ENCODE measurements around the gene GNPTAB.

GNPTAB gene

DNA sequence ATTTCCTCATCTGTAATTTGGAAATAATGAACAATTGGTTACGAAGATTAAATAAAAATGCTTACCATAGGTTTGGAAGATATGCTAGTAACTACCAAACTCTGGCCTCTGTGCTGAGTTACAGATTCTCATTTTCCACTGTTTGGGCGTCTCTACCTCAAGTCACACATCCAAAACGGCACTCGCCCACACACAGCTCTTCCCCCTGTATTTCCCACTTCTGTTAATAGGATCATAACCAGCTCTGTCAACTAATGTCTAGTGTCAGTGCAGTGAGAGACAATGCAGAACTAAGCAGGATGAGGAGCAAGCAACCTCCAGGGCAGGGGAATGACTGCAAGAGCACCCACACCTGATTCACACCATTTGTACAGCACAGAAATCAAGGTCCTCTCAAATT is 80.6 kb downstream of the GNPTAB start:
- Histone ChIP-seq H4K5ac (ENCODE audit: low read length) (no peak overlapping the region), H2BK15ac (replicated peaks; ENCODE audit: low read depth) (no peak overlapping the region), H3K56ac (ENCODE audit: low read length) (no peak overlapping the region), H3K79me1 (ENCODE audit: low read length) (no peaks in the 10 kb centered on the region), H3K79me2 (ENCODE audit: control insufficient read depth, insufficient read depth, low read length) (no peaks in the 10 kb centered on the region), H3K9ac (ENCODE audit: low read length) (no peak overlapping the region), H2BK5ac (ENCODE audit: low read length) (no peak overlapping the region), H3K36me3 (ENCODE audit: control insufficient read depth, insufficient read depth, low read length) (no peaks in the 10 kb centered on the region), H3K27ac (ENCODE audit: low read depth, low read length) (no peak overlapping the region), H4K8ac (ENCODE audit: low read depth, low read length) (no peak overlapping the region), H3K4me3 (ENCODE audit: low read length) (no peak overlapping the region), H3K18ac (ENCODE audit: low read length) (no peak overlapping the region), H2BK120ac (ENCODE audit: low read depth, low read length) (no peak overlapping the region), H3K4me1 (ENCODE audit: control insufficient read depth, low read depth, low read length) (no peaks in the 10 kb centered on the region), H2AK5ac (ENCODE audit: low read length) (no peak overlapping the region), H3K4me2 (ENCODE audit: low read length) (no peak overlapping the region), H3K23ac (ENCODE audit: low read length) (no peak overlapping the region), H3K27me3 (ENCODE audit: insufficient read depth, low read length, poor library complexity) (no peaks in the 10 kb centered on the region), H3K4ac (ENCODE audit: low read depth, low read length) (no peak overlapping the region)
- no peak for DNase-seq
- no CpG with 5 or more reads among the region's 4 CpGs for WGBS (ENCODE audit: extremely low coverage, insufficient coverage, low lambda C conversion rate)

DNA sequence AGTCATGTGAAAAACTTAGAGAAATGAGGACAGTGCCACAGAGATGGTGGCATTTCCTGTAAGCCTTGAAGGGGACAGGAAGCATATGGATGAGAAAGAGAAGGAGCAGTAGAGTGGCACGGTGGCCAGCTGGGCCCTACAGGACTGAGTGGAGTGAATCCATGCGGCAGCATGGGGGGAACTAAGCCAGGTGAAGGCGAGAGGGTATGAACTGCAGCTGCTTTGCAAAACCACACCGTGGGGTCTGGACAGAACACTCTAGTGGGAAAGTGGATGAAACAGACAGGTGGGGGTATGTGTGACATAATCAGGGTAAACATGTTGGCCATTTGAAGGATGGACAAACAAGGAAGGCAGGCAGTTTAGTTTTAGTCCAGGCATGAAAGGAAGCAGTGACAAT is 81.1 kb downstream of the GNPTAB start:
- H3K23ac ChIP-seq (ENCODE audit: low read length), result no peak overlapping the region
- H3K4me1 ChIP-seq (ENCODE audit: control insufficient read depth, low read depth, low read length), result no peaks in the 10 kb centered on the region
- H4K8ac ChIP-seq (ENCODE audit: low read depth, low read length), result no peak overlapping the region
- no peak overlapping the region for H2BK15ac ChIP-seq (replicated peaks; ENCODE audit: low read depth)
- no peak for DNase-seq
- H3K18ac ChIP-seq (ENCODE audit: low read length), result no peak overlapping the region
- H2BK5ac ChIP-seq (ENCODE audit: low read length), result no peak overlapping the region
- H3K36me3 ChIP-seq (ENCODE audit: control insufficient read depth, insufficient read depth, low read length), result no peaks in the 10 kb centered on the region
- H2AK5ac ChIP-seq (ENCODE audit: low read length), result no peak overlapping the region
- no peak overlapping the region for H3K4me3 ChIP-seq (ENCODE audit: low read length)
- WGBS (ENCODE audit: extremely low coverage, insufficient coverage, low lambda C conversion rate), result no CpG with 5 or more reads among the region's 4 CpGs
- H3K79me2 ChIP-seq (ENCODE audit: control insufficient read depth, insufficient read depth, low read length), result no peaks in the 10 kb centered on the region
- H3K27ac ChIP-seq (ENCODE audit: low read depth, low read length), result no peak overlapping the region
- no peak overlapping the region for H3K56ac ChIP-seq (ENCODE audit: low read length)
- no peak overlapping the region for H3K4ac ChIP-seq (ENCODE audit: low read depth, low read length)
- H3K79me1 ChIP-seq (ENCODE audit: low read length), result no peaks in the 10 kb centered on the region
- H3K27me3 ChIP-seq (ENCODE audit: insufficient read depth, low read length, poor library complexity), result no peaks in the 10 kb centered on the region
- H3K4me2 ChIP-seq (ENCODE audit: low read length), result no peak overlapping the region
- H2BK120ac ChIP-seq (ENCODE audit: low read depth, low read length), result no peak overlapping the region
- H4K5ac ChIP-seq (ENCODE audit: low read length), result no peak overlapping the region
- H3K9ac ChIP-seq (ENCODE audit: low read length), result no peak overlapping the region

DNA sequence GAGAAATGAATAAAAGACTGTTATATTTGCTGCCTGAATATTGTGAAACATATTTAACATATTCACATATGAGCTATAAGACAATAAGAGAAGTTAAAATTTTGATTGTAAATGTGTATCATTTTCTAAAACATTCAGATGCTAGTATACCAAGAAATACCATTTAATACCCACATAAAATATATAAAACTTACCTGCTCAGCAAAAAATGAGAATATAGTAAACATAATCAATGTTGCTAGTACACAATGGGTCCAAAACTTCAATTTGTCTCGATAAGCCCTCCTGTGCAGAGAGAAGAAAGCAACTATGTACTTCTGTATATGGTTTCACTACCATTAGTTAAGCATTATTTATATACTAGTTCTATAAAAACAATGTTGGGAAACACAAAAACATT is 81.9 kb downstream of the GNPTAB start:
- Histone ChIP-seq H2BK120ac (ENCODE audit: low read depth, low read length) (no peak overlapping the region), H3K36me3 (ENCODE audit: control insufficient read depth, insufficient read depth, low read length) (no peaks in the 10 kb centered on the region), H3K4me3 (ENCODE audit: low read length) (no peak overlapping the region), H3K4me2 (ENCODE audit: low read length) (no peak overlapping the region), H4K5ac (ENCODE audit: low read length) (no peak overlapping the region), H3K56ac (ENCODE audit: low read length) (no peak overlapping the region), H3K79me2 (ENCODE audit: control insufficient read depth, insufficient read depth, low read length) (no peaks in the 10 kb centered on the region), H3K9ac (ENCODE audit: low read length) (no peak overlapping the region), H2BK15ac (replicated peaks; ENCODE audit: low read depth) (no peak overlapping the region), H3K4me1 (ENCODE audit: control insufficient read depth, low read depth, low read length) (no peaks in the 10 kb centered on the region), H3K27me3 (ENCODE audit: insufficient read depth, low read length, poor library complexity) (no peaks in the 10 kb centered on the region), H3K23ac (ENCODE audit: low read length) (no peak overlapping the region), H2AK5ac (ENCODE audit: low read length) (no peak overlapping the region), H3K27ac (ENCODE audit: low read depth, low read length) (no peak overlapping the region), H3K4ac (ENCODE audit: low read depth, low read length) (no peak overlapping the region), H4K8ac (ENCODE audit: low read depth, low read length) (no peak overlapping the region), H3K18ac (ENCODE audit: low read length) (no peak overlapping the region), H2BK5ac (ENCODE audit: low read length) (no peak overlapping the region), H3K79me1 (ENCODE audit: low read length) (no peaks in the 10 kb centered on the region)
- no CpG with 5 or more reads among the region's 1 CpG for WGBS (ENCODE audit: extremely low coverage, insufficient coverage, low lambda C conversion rate)
- DNase-seq, result no peak

DNA sequence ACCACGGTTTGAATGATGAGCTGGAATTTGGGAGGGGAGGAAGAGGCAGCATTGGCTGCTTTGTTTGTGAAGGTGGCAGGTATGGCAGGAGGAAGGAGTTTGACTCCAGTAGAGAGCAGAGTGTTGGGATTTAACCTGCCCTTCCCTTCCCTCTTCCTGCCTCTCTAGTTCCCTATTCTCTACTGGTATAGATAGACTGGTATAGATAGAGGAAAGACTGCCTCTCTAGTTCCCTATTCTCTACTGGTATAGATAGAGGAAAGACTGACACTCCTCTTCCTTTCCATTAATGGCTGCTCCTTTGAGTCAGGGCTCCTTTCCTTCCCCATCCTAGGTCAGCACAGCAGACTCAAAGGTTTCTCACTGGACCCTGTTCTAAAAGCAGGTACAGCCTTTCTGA is 83.1 kb downstream of the GNPTAB start:
- no peak overlapping the region for H4K8ac ChIP-seq (ENCODE audit: low read depth, low read length)
- no CpG with 5 or more reads among the region's 1 CpG for WGBS (ENCODE audit: extremely low coverage, insufficient coverage, low lambda C conversion rate)
- H3K27me3 ChIP-seq (ENCODE audit: insufficient read depth, low read length, poor library complexity), result no peaks in the 10 kb centered on the region

DNA sequence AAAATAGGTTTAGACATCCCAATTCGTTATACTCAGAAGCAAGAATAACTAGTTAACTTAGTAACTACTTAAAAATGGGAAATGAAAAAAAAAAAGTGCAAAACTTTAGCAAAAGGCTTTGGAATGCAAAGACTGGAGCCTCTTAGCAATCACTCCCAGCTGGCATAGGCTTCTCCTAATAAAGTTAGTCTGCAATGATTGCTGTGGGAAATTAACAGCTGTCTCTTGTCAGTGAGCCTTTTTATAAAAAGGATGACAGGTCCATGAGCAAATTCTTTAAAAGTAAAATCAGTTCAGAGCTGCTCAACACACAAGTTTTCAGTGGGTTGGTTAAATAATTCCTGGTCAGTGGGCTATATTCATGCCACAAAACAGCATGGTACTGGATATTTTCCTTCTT is 84.1 kb downstream of the GNPTAB start:
- no CpG with 5 or more reads among the region's 1 CpG for WGBS (ENCODE audit: extremely low coverage, insufficient coverage, low lambda C conversion rate)
- Histone ChIP-seq H3K18ac (ENCODE audit: low read length) (no peak overlapping the region), H3K4me1 (ENCODE audit: control insufficient read depth, low read depth, low read length) (no peaks in the 10 kb centered on the region), H2AK5ac (ENCODE audit: low read length) (no peak overlapping the region), H3K4me3 (ENCODE audit: low read length) (no peak overlapping the region), H3K27ac (ENCODE audit: low read depth, low read length) (no peak overlapping the region), H3K27me3 (ENCODE audit: insufficient read depth, low read length, poor library complexity) (no peaks in the 10 kb centered on the region), H3K36me3 (ENCODE audit: control insufficient read depth, insufficient read depth, low read length) (no peaks in the 10 kb centered on the region), H2BK5ac (ENCODE audit: low read length) (no peak overlapping the region), H3K4ac (ENCODE audit: low read depth, low read length) (no peak overlapping the region), H2BK120ac (ENCODE audit: low read depth, low read length) (no peak overlapping the region), H4K8ac (ENCODE audit: low read depth, low read length) (no peak overlapping the region), H3K79me2 (ENCODE audit: control insufficient read depth, insufficient read depth, low read length) (no peaks in the 10 kb centered on the region), H3K4me2 (ENCODE audit: low read length) (no peak overlapping the region), H3K56ac (ENCODE audit: low read length) (no peak overlapping the region), H3K9ac (ENCODE audit: low read length) (no peak overlapping the region), H2BK15ac (replicated peaks; ENCODE audit: low read depth) (no peak overlapping the region), H3K23ac (ENCODE audit: low read length) (no peak overlapping the region), H4K5ac (ENCODE audit: low read length) (no peak overlapping the region), H3K79me1 (ENCODE audit: low read length) (no peaks in the 10 kb centered on the region)
- DNase-seq, result no peak

More for the DNA sequence above, 83.1 kb downstream of the GNPTAB start:
- Histone ChIP-seq H3K4ac (ENCODE audit: low read depth, low read length) (no peak overlapping the region), H3K79me1 (ENCODE audit: low read length) (no peaks in the 10 kb centered on the region), H3K4me3 (ENCODE audit: low read length) (no peak overlapping the region), H3K56ac (ENCODE audit: low read length) (no peak overlapping the region), H3K4me2 (ENCODE audit: low read length) (no peak overlapping the region), H2BK15ac (replicated peaks; ENCODE audit: low read depth) (no peak overlapping the region), H3K27ac (ENCODE audit: low read depth, low read length) (no peak overlapping the region), H4K5ac (ENCODE audit: low read length) (no peak overlapping the region), H3K9ac (ENCODE audit: low read length) (no peak overlapping the region), H3K36me3 (ENCODE audit: control insufficient read depth, insufficient read depth, low read length) (no peaks in the 10 kb centered on the region), H3K79me2 (ENCODE audit: control insufficient read depth, insufficient read depth, low read length) (no peaks in the 10 kb centered on the region), H3K23ac (ENCODE audit: low read length) (no peak overlapping the region), H3K18ac (ENCODE audit: low read length) (no peak overlapping the region), H2BK5ac (ENCODE audit: low read length) (no peak overlapping the region), H2AK5ac (ENCODE audit: low read length) (no peak overlapping the region), H3K4me1 (ENCODE audit: control insufficient read depth, low read depth, low read length) (no peaks in the 10 kb centered on the region), H2BK120ac (ENCODE audit: low read depth, low read length) (no peak overlapping the region)
- no peak for DNase-seq

DNA sequence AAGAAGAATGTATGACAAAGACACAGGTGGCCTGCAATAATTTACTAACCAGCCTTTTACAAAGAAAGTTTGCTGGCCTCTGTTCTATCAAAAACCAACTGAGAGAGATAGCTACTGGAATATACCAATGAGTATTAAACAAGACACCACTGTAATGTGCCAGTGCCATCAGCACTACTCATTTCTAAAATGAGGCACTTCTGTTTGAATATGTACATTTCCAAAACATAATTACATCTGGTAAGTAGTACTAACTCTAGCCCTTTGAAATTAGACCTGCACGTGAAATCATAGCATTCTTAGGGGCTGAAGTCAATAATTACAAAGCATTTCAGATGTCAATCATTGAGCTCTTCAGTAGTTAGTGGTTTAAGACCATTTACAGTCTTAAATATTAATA is 84.6 kb downstream of the GNPTAB start:
- no CpG with 5 or more reads among the region's 1 CpG for WGBS (ENCODE audit: extremely low coverage, insufficient coverage, low lambda C conversion rate)
- Histone ChIP-seq H3K27me3 (ENCODE audit: insufficient read depth, low read length, poor library complexity) (no peaks in the 10 kb centered on the region), H3K9ac (ENCODE audit: low read length) (no peak overlapping the region), H3K56ac (ENCODE audit: low read length) (no peak overlapping the region), H2BK15ac (replicated peaks; ENCODE audit: low read depth) (no peak overlapping the region), H3K23ac (ENCODE audit: low read length) (no peak overlapping the region), H2BK5ac (ENCODE audit: low read length) (no peak overlapping the region), H3K4me3 (ENCODE audit: low read length) (no peak overlapping the region), H4K8ac (ENCODE audit: low read depth, low read length) (no peak overlapping the region), H3K18ac (ENCODE audit: low read length) (no peak overlapping the region), H3K4ac (ENCODE audit: low read depth, low read length) (no peak overlapping the region), H2BK120ac (ENCODE audit: low read depth, low read length) (no peak overlapping the region), H3K4me1 (ENCODE audit: control insufficient read depth, low read depth, low read length) (no peaks in the 10 kb centered on the region), H4K5ac (ENCODE audit: low read length) (no peak overlapping the region), H3K79me1 (ENCODE audit: low read length) (no peaks in the 10 kb centered on the region), H3K36me3 (ENCODE audit: control insufficient read depth, insufficient read depth, low read length) (no peaks in the 10 kb centered on the region), H3K4me2 (ENCODE audit: low read length) (no peak overlapping the region), H3K27ac (ENCODE audit: low read depth, low read length) (no peak overlapping the region), H3K79me2 (ENCODE audit: control insufficient read depth, insufficient read depth, low read length) (no peaks in the 10 kb centered on the region), H2AK5ac (ENCODE audit: low read length) (no peak overlapping the region)
- DNase-seq, result no peak
